HG03066 (cell line): ENCODE measurements around the gene CCDC78.

ENCODE experiments used
- ATAC-seq: cut with Tn5 transposase; IDR thresholded peaks from one replicate; pipeline ENCODE4 v1.9.1; 2021; ENCODE audit warnings: low read depth; ENCODE audit not compliant: unreplicated experiment

Gene CCDC78

GRCh38 chr16:726188-726437 is 130 bp downstream of the CCDC78 start:
- no peak for ATAC-seq

GRCh38 chr16:725463-726187 is 618 bp downstream of the CCDC78 start:
- ATAC-seq, result no peak

GRCh38 chr16:725041-725376 is 1.2 kb downstream of the CCDC78 start:
- no peak for ATAC-seq

GRCh38 chr16:724188-725040 is 1.8 kb downstream of the CCDC78 start:
- no peak for ATAC-seq

GRCh38 chr16:723695-724094 is 2.5 kb downstream of the CCDC78 start:
- ATAC-seq, result no peak

GRCh38 chr16:722835-723633 is 3.2 kb downstream of the CCDC78 start:
- no peak for ATAC-seq

GRCh38 chr16:721765-722540 is 4.3 kb downstream of the CCDC78 start:
- no peak for ATAC-seq

- peak; percentile 70 for ATAC-seq
Observed at GRCh38 chr16:720990-721764, 5.1 kb downstream of the CCDC78 start, which contains the start of gene ANTKMT. Gene ANTKMT, plus strand, starts transcription at chr16:721146. Its CDS starts 129 bp downstream, at chr16:721275.

- ATAC-seq, result peak; percentile 33
Observed at GRCh38 chr16:720447-720989, 5.7 kb downstream of the CCDC78 start.

GRCh38 chr16:719815-720446 is 6.3 kb downstream of the CCDC78 start:
- no peak for ATAC-seq

GRCh38 chr16:718922-719321 is 7.3 kb downstream of the CCDC78 start:
- ATAC-seq, result no peak

GRCh38 chr16:718389-718788 is 7.9 kb downstream of the CCDC78 start:
- ATAC-seq, result no peak

- no peak for ATAC-seq
Observed at GRCh38 chr16:717450-718245, 8.6 kb downstream of the CCDC78 start.

- ATAC-seq, result no peak
Observed at GRCh38 chr16:716768-717325, 9.4 kb downstream of the CCDC78 start.

- no peak for ATAC-seq
Observed at GRCh38 chr16:716200-716568, 10.1 kb downstream of the CCDC78 start.

GRCh38 chr16:715477-716199 is 10.6 kb downstream of the CCDC78 start:
- no peak for ATAC-seq
